T follicular helper cell (primary cell): ENCODE results near the gene SEMA3C.
"Not testable (repeated sequence)": the region's sequence is repeated elsewhere in the genome, so short reads cannot be mapped to it uniquely, and the experiment has no call there.

Experiments used
- DNase-seq: peaks from one replicate; pipeline ENCODE4 v3.0.0-alpha.2; 2020; ENCODE audit warnings: low read depth

SEMA3C gene

GRCh38 chr7:80926955-80927354 is 8.1 kb upstream of the SEMA3C start:
- not testable (repeated sequence) for DNase-seq

- DNase-seq = no peak
Observed at GRCh38 chr7:80924090-80924489, 5.2 kb upstream of the SEMA3C start.

- DNase-seq = no peak
Observed at GRCh38 chr7:80923211-80923612, 4.4 kb upstream of the SEMA3C start.

- DNase-seq = no peak
Observed at GRCh38 chr7:80922253-80923049, 3.6 kb upstream of the SEMA3C start.

GRCh38 chr7:80921130-80921529 is 2.3 kb upstream of the SEMA3C start:
- no peak for DNase-seq

- no peak for DNase-seq
Observed at GRCh38 chr7:80918399-80918798, 452 bp downstream of the SEMA3C start.

GRCh38 chr7:80916770-80917741 is 1.8 kb downstream of the SEMA3C start:
- no peak for DNase-seq

- DNase-seq = no peak
Observed at GRCh38 chr7:80910228-80910627, 8.6 kb downstream of the SEMA3C start.

GRCh38 chr7:80908360-80908797 is 10.5 kb downstream of the SEMA3C start:
- DNase-seq = no peak

- DNase-seq = no peak
Observed at GRCh38 chr7:80907612-80908011, 11.2 kb downstream of the SEMA3C start.

GRCh38 chr7:80907141-80907601 is 11.7 kb downstream of the SEMA3C start:
- no peak for DNase-seq

GRCh38 chr7:80905334-80905733 is 13.5 kb downstream of the SEMA3C start:
- DNase-seq = no peak

- DNase-seq = no peak
Observed at GRCh38 chr7:80902716-80903308, 16.0 kb downstream of the SEMA3C start.

- DNase-seq = no peak
Observed at GRCh38 chr7:80902019-80902418, 16.8 kb downstream of the SEMA3C start.

- no peak for DNase-seq
Observed at GRCh38 chr7:80900583-80901576, 18.0 kb downstream of the SEMA3C start.

GRCh38 chr7:80896906-80897598 is 21.8 kb downstream of the SEMA3C start:
- no peak for DNase-seq

GRCh38 chr7:80895056-80895455 is 23.8 kb downstream of the SEMA3C start:
- no peak for DNase-seq

- no peak for DNase-seq
Observed at GRCh38 chr7:80891259-80891544, 27.6 kb downstream of the SEMA3C start.

- no peak for DNase-seq
Observed at GRCh38 chr7:80890426-80891258, 28.2 kb downstream of the SEMA3C start.

- DNase-seq = no peak
Observed at GRCh38 chr7:80889525-80889924, 29.3 kb downstream of the SEMA3C start.
